CD4-positive, alpha-beta memory T cell (primary cell): ENCODE results near the gene LRPAP1. TPM values are rescaled to one million over a fixed set of nuclear protein-coding genes. Genes with fewer than 3 reads are reported as not detected.
"Not testable (repeated sequence)": the region's sequence is repeated elsewhere in the genome, so short reads cannot be mapped to it uniquely, and the experiment has no call there.

Experiments
- CTCF ChIA-PET: fragments of 350-600 bp; sonication (Branson Sonifier 250); formaldehyde crosslinking; loops from one replicate; lab custom pipeline; 2021; ENCODE audit warnings: inconsistent platforms; ENCODE audit not compliant: partially characterized antibody; lab: Charles Lee
- POLR2A ChIA-PET: fragments of 350-600 bp; sonication (Branson Sonifier 250); formaldehyde crosslinking; loops from one replicate; lab custom pipeline; 2021; ENCODE audit not compliant: partially characterized antibody; lab: Charles Lee
- DNase-seq, 5 donors: peaks; one replicate each; pipeline versions ENCODE4 v3.0.0 to v3.0.0-alpha.2; 2020 to 2022; ENCODE audit warnings: mixed read lengths in 1 of 5
- H3K27ac ChIP-seq: one replicate; pipeline ENCODE4 v1.7.0; 2013; ENCODE audit warnings: low read depth, low read length
- H3K27me3 ChIP-seq: 2 replicates; pipeline ENCODE4 v1.7.0; 2013; ENCODE audit warnings: mild to moderate bottlenecking, low read length, moderate library complexity; ENCODE audit not compliant: insufficient read depth
- H3K36me3 ChIP-seq: 2 replicates; pipeline ENCODE4 v1.7.0; 2013; ENCODE audit warnings: mild to moderate bottlenecking, low read length, moderate library complexity; ENCODE audit not compliant: insufficient read depth
- H3K4me1 ChIP-seq: 2 replicates; pipeline ENCODE4 v1.7.0; 2013; ENCODE audit warnings: mild to moderate bottlenecking, low read length, moderate library complexity; ENCODE audit not compliant: insufficient read depth
- H3K4me3 ChIP-seq, 2 donors: one replicate each; pipeline ENCODE4 v1.7.0; 2013; ENCODE audit warnings: low read length in 2 of 2, mild to moderate bottlenecking in 1 of 2
- H3K9me3 ChIP-seq, 2 donors: one replicate each; pipeline ENCODE4 v1.7.0; 2013; ENCODE audit warnings: low read length in 2 of 2, control low read depth in 1 of 2; ENCODE audit not compliant: control insufficient read depth in 1 of 2
- H3K27ac Mint-ChIP-seq, 7 donors: one replicate each; pipeline ENCODE4 v1.8.0; 2020 to 2021; ENCODE audit warnings: mixed read lengths in 7 of 7, mild to moderate bottlenecking in 6 of 7, inconsistent platforms in 3 of 7, moderate library complexity in 3 of 7
- H3K27me3 Mint-ChIP-seq, 2 donors: one replicate each; pipeline ENCODE4 v1.8.0; 2020 to 2021; ENCODE audit warnings: mixed read lengths in 2 of 2
- H3K36me3 Mint-ChIP-seq, 2 donors: one replicate each; pipeline ENCODE4 v1.8.0; 2020 to 2021; ENCODE audit warnings: mixed read lengths in 2 of 2, inconsistent platforms in 1 of 2, mild to moderate bottlenecking in 1 of 2
- H3K4me1 Mint-ChIP-seq, 4 donors: one replicate each; pipeline ENCODE4 v1.8.0; 2020 to 2021; ENCODE audit warnings: mixed read lengths in 4 of 4, mild to moderate bottlenecking in 1 of 4
- H3K4me3 Mint-ChIP-seq, 8 donors: one replicate each; pipeline ENCODE4 v1.8.0; 2020 to 2021; ENCODE audit warnings: mixed read lengths in 8 of 8, mild to moderate bottlenecking in 7 of 8, moderate library complexity in 6 of 8, inconsistent platforms in 3 of 8
- H3K9me3 Mint-ChIP-seq, 8 donors: one replicate each; pipeline ENCODE4 v1.8.0; 2020 to 2021; ENCODE audit warnings: mixed read lengths in 8 of 8, mild to moderate bottlenecking in 5 of 8, inconsistent platforms in 3 of 8, moderate library complexity in 1 of 8
- intact Hi-C: fragments of 100-400 bp; cut with micrococcal nuclease; formaldehyde crosslinking; loops from one replicate; pipeline ENCODE4 v1.15.1; 2023
- polyA plus RNA-seq, 2 donors: library from polyadenylated mRNA; unstranded; fragments of 300-500 nt; fragmentation: Illumina TruSeq; gene quantifications; one replicate each; pipeline ENCODE4 v1.2.3, GENCODE V29; 2021
- total RNA-seq, 2 experiments: library from RNA; stranded (reverse); gene quantifications; one replicate each; pipeline ENCODE4 v1.2.3, GENCODE V29; 2021

Gene LRPAP1
- total and polyA plus RNA-seq, 4 experiments from 2014 or later: 84.7 to 122 (median 91.1) TPM

DNA sequence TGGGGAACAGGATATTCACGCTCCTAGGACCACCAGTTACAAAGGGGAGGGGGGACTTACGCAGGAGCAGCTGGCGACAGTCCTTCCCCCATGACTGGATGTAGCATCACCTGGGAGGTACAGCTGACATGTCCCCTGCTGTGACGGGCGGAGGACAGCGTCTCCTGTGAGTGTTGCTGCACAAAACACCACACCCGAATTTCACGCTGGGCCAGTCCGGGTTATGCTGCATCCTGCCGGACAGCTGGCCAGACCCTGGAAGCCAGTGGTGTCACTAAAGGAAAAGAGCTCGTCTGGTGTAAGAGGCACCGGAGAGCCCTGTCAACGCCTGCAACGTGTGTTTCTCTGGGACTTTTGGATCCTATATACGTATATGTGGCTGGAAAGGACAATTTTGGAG lies 38.7 kb upstream of the LRPAP1 start:
- H3K27me3 Mint-ChIP-seq, POLR2A ChIA-PET, H3K36me3 ChIP-seq, H3K4me1 Mint-ChIP-seq, H3K9me3 Mint-ChIP-seq, H3K9me3 ChIP-seq, intact Hi-C loops, H3K4me3 ChIP-seq, H3K27ac Mint-ChIP-seq, H3K4me3 Mint-ChIP-seq, H3K27ac ChIP-seq, H3K36me3 Mint-ChIP-seq, H3K27me3 ChIP-seq, H3K4me1 ChIP-seq, DNase-seq, CTCF ChIA-PET: not testable (repeated sequence)

DNA sequence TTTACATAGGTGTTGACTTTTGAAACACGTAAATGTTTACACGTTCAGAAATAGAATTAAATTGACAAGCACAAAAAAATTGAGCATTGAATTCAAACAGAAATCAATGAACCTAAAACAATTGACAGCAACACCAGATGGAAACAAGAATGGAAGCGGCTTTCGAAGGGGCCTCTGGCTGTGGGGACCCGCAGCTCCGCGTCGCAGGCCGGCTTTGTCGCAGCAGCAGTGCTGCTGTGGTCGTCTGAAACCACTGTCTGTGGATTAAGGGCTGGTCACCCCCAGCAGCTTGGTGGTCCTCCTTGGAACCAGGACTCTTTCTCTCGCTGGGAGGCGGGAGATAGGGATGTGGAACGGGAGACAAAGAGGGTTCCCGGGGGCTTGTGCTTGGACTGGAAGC lies 37.4 kb upstream of the LRPAP1 start:
- H3K27me3 ChIP-seq, H3K27ac ChIP-seq, H3K4me3 Mint-ChIP-seq, POLR2A ChIA-PET, H3K4me1 ChIP-seq, H3K4me3 ChIP-seq, H3K36me3 Mint-ChIP-seq, H3K9me3 Mint-ChIP-seq, intact Hi-C loops, H3K27me3 Mint-ChIP-seq, H3K36me3 ChIP-seq, H3K9me3 ChIP-seq, H3K27ac Mint-ChIP-seq, H3K4me1 Mint-ChIP-seq, CTCF ChIA-PET, DNase-seq: not testable (repeated sequence)

DNA sequence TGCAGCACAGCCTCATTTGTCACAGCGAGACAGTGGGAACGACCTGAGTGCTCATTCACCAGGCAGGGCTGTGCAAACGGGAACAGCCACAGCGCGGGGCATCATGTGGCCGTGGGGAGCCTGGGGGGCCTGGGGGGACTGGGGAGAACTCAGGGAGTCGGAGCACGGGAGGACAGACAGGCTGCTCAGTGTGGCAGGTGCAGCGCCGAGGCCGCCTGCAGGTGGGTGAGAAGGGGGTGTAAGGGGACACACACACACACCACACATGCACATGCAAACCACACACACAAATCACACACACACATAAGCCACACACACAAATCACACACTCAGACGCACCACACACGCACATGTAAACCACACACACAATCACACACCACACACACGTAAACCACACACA lies 34.5 kb upstream of the LRPAP1 start:
- H3K27ac Mint-ChIP-seq, H3K4me3 Mint-ChIP-seq, intact Hi-C loops, H3K27me3 Mint-ChIP-seq, H3K27ac ChIP-seq, DNase-seq, POLR2A ChIA-PET, CTCF ChIA-PET, H3K4me3 ChIP-seq, H3K27me3 ChIP-seq, H3K36me3 ChIP-seq, H3K9me3 Mint-ChIP-seq, H3K4me1 Mint-ChIP-seq, H3K4me1 ChIP-seq, H3K9me3 ChIP-seq, H3K36me3 Mint-ChIP-seq: not testable (repeated sequence)

DNA sequence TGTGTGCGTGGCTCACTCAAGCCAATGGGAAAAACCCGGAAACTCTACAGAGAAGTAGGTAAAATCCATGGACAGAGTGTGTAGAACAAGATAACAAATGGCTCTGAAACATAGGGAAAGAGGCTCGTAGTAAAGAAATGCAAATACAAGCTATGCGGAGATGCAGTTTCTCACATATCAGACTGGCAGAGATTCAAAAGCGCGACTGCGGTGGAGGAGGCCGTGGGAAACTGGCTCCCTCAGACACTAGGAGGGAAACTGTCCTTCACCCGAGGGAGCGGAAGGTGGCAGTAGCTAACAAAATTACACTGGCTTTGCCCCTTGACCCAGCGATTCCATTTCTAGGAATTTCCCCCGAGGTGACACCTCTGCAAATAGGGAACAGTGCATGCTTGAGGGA lies 34.1 kb upstream of the LRPAP1 start:
- H3K36me3 ChIP-seq, H3K36me3 Mint-ChIP-seq, H3K4me1 ChIP-seq, POLR2A ChIA-PET, intact Hi-C loops, H3K4me1 Mint-ChIP-seq, H3K9me3 ChIP-seq, H3K4me3 Mint-ChIP-seq, H3K9me3 Mint-ChIP-seq, H3K4me3 ChIP-seq, H3K27me3 Mint-ChIP-seq, H3K27ac ChIP-seq, CTCF ChIA-PET, DNase-seq, H3K27me3 ChIP-seq: not testable (repeated sequence)
- peak overlapping the region in 1 of 7 donors; percentile 17 for H3K27ac Mint-ChIP-seq

DNA sequence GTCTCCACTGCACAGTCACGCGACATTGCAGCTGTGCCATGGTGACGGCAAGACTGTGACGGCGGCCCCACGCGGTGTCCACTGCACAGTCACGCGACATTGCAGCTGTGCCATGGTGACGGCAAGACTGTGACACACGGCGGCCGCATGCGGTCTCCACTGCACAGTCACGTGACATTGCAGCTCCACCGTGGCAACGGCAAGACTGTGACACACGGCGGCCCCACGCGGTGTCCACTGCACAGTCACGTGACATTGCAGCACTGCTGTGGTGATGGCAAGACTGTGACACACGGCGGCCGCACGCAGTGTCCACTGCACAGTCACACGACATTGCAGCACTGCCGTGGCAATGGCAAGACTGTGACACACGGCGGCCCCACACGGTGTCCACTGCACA lies 32.7 kb upstream of the LRPAP1 start:
- H3K27ac Mint-ChIP-seq, POLR2A ChIA-PET, H3K36me3 Mint-ChIP-seq, H3K4me1 ChIP-seq, H3K9me3 Mint-ChIP-seq, H3K27ac ChIP-seq, DNase-seq, H3K27me3 ChIP-seq, H3K4me1 Mint-ChIP-seq, H3K4me3 Mint-ChIP-seq, H3K27me3 Mint-ChIP-seq, intact Hi-C loops, H3K4me3 ChIP-seq, CTCF ChIA-PET, H3K9me3 ChIP-seq, H3K36me3 ChIP-seq: not testable (repeated sequence)

DNA sequence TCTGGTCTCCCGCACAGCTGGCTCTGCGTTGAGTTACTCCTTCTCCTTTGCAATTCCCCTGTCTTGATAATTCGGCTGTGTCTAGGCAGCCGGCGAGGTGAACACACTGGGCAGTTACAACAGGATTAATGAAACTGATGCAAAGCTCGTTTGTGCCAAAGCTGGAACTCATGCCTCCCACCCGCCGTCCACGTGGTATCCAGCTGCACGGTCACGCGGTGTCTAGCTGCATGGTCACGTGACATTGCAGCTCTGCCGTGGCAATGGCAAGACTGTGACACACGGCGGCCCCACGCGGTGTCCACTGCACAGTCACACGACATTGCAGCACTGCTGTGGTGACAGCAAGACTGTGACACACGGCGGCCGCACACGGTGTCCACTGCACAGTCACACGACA lies 31.2 kb upstream of the LRPAP1 start:
- H3K4me1 Mint-ChIP-seq: no peaks in the 10 kb centered on the region
- no peak for DNase-seq
- Histone ChIP-seq H3K9me3 (no peaks in the 10 kb centered on the region), H3K27me3 (no peaks in the 10 kb centered on the region), H3K36me3 (no peaks in the 10 kb centered on the region), H3K4me3 (no peak overlapping the region), H3K4me1 (no peaks in the 10 kb centered on the region), H3K27ac (no peak overlapping the region)
- no peak overlapping the region for H3K4me3 Mint-ChIP-seq
- intact Hi-C loops: no loop called here
- ChIA-PET CTCF (no interaction called here), POLR2A (no interaction called here)
- no peaks in the 10 kb centered on the region for H3K36me3 Mint-ChIP-seq
- no peaks in the 10 kb centered on the region for H3K27me3 Mint-ChIP-seq
- no peaks in the 10 kb centered on the region for H3K9me3 Mint-ChIP-seq
- H3K27ac Mint-ChIP-seq: no peak overlapping the region

DNA sequence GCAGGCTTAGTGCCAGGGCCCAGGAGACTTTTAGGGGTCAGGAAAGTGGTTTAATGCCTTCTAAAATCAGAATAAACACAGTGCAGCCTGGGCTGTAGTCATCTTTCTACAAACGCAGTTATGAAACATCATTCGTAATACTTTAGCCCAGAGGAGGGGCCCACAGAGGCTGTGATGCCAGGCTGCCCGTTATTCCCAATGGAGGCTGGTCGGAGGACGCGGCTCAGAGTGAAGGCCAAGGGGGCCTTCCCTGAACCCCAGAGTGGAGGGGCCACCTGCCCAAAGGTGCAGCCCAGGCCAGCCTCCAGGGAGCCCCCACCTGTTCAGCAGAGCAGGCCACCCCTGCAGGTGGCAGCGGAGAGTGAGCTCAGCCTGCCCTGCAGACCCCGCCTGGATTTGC lies 29.9 kb upstream of the LRPAP1 start:
- H3K27me3 ChIP-seq, DNase-seq, intact Hi-C loops, H3K9me3 Mint-ChIP-seq, CTCF ChIA-PET, POLR2A ChIA-PET, H3K27ac Mint-ChIP-seq, H3K27me3 Mint-ChIP-seq, H3K4me3 Mint-ChIP-seq, H3K27ac ChIP-seq, H3K36me3 ChIP-seq, H3K4me1 Mint-ChIP-seq, H3K36me3 Mint-ChIP-seq, H3K4me1 ChIP-seq, H3K4me3 ChIP-seq, H3K9me3 ChIP-seq: not testable (repeated sequence)

DNA sequence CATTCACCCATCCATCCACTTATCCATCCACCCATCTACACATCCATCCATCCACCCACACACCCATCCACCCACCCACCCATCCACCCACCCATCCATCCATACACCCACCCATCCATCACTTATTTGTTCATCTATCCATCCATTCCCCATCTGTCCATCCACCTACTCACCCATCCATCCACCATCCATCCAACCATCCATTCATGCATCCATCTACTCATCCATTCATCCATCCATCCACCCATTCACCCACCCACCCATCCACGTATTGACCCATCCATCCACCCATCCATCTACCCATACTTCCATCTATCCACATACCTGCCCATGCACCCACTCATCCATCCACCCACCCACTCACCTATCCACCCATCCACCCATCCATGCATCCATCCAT lies 28.2 kb upstream of the LRPAP1 start:
- H3K36me3 ChIP-seq, H3K4me3 Mint-ChIP-seq, H3K27me3 ChIP-seq, H3K36me3 Mint-ChIP-seq, H3K4me1 Mint-ChIP-seq, H3K9me3 Mint-ChIP-seq, CTCF ChIA-PET, H3K27ac ChIP-seq, DNase-seq, H3K27me3 Mint-ChIP-seq, H3K4me1 ChIP-seq, POLR2A ChIA-PET, H3K9me3 ChIP-seq, intact Hi-C loops, H3K4me3 ChIP-seq, H3K27ac Mint-ChIP-seq: not testable (repeated sequence)
